GM19238 (cell line): ENCODE data around the gene TAF3.

Source experiments
- DNase-seq: peaks from one replicate; pipeline ENCODE4 v3.0.0; 2011; ENCODE audit warnings: low spot score; ENCODE audit not compliant: insufficient read length

Gene TAF3

GRCh38 chr10:7874864-7875263 is 56.6 kb downstream of the TAF3 start:
- DNase-seq = no peak

- DNase-seq = no peak
These were observed 58.3 kb downstream of the TAF3 start for GRCh38 chr10:7876541-7877127.

- DNase-seq = no peak
These were observed 62.8 kb downstream of the TAF3 start for GRCh38 chr10:7881119-7881518.

- DNase-seq = no peak
These were observed 67.8 kb downstream of the TAF3 start for GRCh38 chr10:7886056-7886455.

GRCh38 chr10:7887174-7887816 is 69.0 kb downstream of the TAF3 start:
- DNase-seq = no peak

- no peak for DNase-seq
These were observed 71.7 kb downstream of the TAF3 start for GRCh38 chr10:7889947-7890542.

GRCh38 chr10:7890781-7891180 is 72.5 kb downstream of the TAF3 start:
- DNase-seq = no peak

- no peak for DNase-seq
These were observed 73.3 kb downstream of the TAF3 start for GRCh38 chr10:7891634-7892033.

- DNase-seq = no peak
These were observed 73.8 kb downstream of the TAF3 start for GRCh38 chr10:7892146-7892545.

GRCh38 chr10:7895699-7896090 is 77.4 kb downstream of the TAF3 start:
- DNase-seq = no peak

- DNase-seq = no peak
These were observed 78.0 kb downstream of the TAF3 start for GRCh38 chr10:7896297-7896696.

- DNase-seq = no peak
These were observed 83.0 kb downstream of the TAF3 start for GRCh38 chr10:7901256-7901655.

- no peak for DNase-seq
These were observed 84.1 kb downstream of the TAF3 start for GRCh38 chr10:7902413-7902812.

GRCh38 chr10:7903851-7904250 is 85.5 kb downstream of the TAF3 start:
- no peak for DNase-seq

GRCh38 chr10:7906128-7906527 is 87.8 kb downstream of the TAF3 start:
- DNase-seq = no peak

- no peak for DNase-seq
These were observed 90.4 kb downstream of the TAF3 start for GRCh38 chr10:7908541-7909210.

- no peak for DNase-seq
These were observed 95.0 kb downstream of the TAF3 start for GRCh38 chr10:7913126-7913872.

- DNase-seq = no peak
These were observed 97.7 kb downstream of the TAF3 start for GRCh38 chr10:7915923-7916536.

- no peak for DNase-seq
These were observed 99.4 kb downstream of the TAF3 start for GRCh38 chr10:7917736-7918135.

- DNase-seq = no peak
These were observed 104.4 kb downstream of the TAF3 start for GRCh38 chr10:7922707-7923106.

GRCh38 chr10:7928536-7928935 is 110.2 kb downstream of the TAF3 start:
- no peak for DNase-seq
